Right atrium auricular region (tissue), 2 donors: ENCODE results near the gene ACTR3C. TPM values are rescaled to one million over a fixed set of nuclear protein-coding genes. Genes with fewer than 3 reads are reported as not detected.
"Not testable (repeated sequence)": the region's sequence is repeated elsewhere in the genome, so short reads cannot be mapped to it uniquely, and the experiment has no call there.

ENCODE experiments used
- DNase-seq: peaks from one replicate; pipeline ENCODE4 v3.0.0-alpha.2; 2019; ENCODE audit warnings: low spot score
- H3K27ac ChIP-seq, 2 donors: fragments of 200-600 bp; sonication (generic); 1 replicate in 1 of 2; 2 replicates in 1 of 2; pipeline ENCODE4 v1.5.1; 2016 to 2019
- H3K27me3 ChIP-seq, 2 donors: fragments of 200-600 bp; sonication (generic); one replicate each; pipeline versions ENCODE4 v1.5.1 to v1.6.0; 2017 to 2019
- H3K36me3 ChIP-seq: fragments of 200-600 bp; sonication (generic); one replicate; pipeline ENCODE4 v1.5.1; 2016
- H3K4me1 ChIP-seq, 2 donors: fragments of 200-600 bp; sonication (generic); one replicate each; pipeline versions ENCODE4 v1.5.1 to v1.6.0; 2017 to 2019
- H3K4me3 ChIP-seq, 2 donors: fragments of 200-600 bp; sonication (generic); 1 replicate in 1 of 2; 2 replicates in 1 of 2; pipeline ENCODE4 v1.5.1; 2017 to 2019; ENCODE audit warnings: mild to moderate bottlenecking in 1 of 2, moderate library complexity in 1 of 2
- H3K9me3 ChIP-seq, 2 donors: fragments of 200-600 bp; sonication (generic); one replicate each; pipeline ENCODE4 v1.5.1; 2019
- total RNA-seq, 2 donors: library from RNA; depleted of rRNA; stranded (reverse); fragments of >200 nt; gene quantifications; one replicate each; pipeline ENCODE4 v1.1.0, GENCODE V29; 2016
- TF ChIP-seq, protein P1 (sequence below), 2 donors: fragments of 200-600 bp; sonication (generic); IDR thresholded peaks; one replicate each; pipeline ENCODE4 v1.5.1; 2019; ENCODE audit warnings: antibody characterized with exemption in 2 of 2

ACTR3C gene
- total RNA-seq, 2 donors from 2014 or later, result 3.2 to 4.1 TPM

DNA sequence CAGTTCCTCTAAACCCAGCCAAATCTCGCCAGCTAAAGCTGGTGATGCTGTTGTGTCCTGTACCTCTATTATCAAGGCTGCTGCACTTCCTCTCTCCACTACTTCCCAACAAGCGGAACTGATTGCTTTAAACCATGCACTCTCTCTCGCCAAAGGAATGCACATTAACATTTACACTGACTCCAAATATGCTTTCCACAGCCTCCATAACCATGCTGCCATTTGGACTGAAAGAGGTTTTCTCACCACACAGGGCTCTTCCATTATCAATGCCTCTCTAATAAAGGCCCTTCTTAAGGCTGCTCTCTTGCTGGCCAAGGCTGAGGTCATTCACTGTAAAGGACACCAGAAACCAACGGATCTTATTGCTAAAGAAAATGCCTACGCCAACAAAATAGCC lies 11.6 kb downstream of the ACTR3C start:
- H3K27me3 ChIP-seq, result no peaks in the 10 kb centered on the region
- H3K27ac ChIP-seq, result no peak overlapping the region
- no peak for DNase-seq
- no peaks in the 10 kb centered on the region for H3K4me1 ChIP-seq
- no peaks in the 10 kb centered on the region for H3K9me3 ChIP-seq
- TF ChIP-seq, protein P1, sequence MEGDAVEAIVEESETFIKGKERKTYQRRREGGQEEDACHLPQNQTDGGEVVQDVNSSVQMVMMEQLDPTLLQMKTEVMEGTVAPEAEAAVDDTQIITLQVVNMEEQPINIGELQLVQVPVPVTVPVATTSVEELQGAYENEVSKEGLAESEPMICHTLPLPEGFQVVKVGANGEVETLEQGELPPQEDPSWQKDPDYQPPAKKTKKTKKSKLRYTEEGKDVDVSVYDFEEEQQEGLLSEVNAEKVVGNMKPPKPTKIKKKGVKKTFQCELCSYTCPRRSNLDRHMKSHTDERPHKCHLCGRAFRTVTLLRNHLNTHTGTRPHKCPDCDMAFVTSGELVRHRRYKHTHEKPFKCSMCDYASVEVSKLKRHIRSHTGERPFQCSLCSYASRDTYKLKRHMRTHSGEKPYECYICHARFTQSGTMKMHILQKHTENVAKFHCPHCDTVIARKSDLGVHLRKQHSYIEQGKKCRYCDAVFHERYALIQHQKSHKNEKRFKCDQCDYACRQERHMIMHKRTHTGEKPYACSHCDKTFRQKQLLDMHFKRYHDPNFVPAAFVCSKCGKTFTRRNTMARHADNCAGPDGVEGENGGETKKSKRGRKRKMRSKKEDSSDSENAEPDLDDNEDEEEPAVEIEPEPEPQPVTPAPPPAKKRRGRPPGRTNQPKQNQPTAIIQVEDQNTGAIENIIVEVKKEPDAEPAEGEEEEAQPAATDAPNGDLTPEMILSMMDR (IDR thresholded peaks at IDR 0.05), result no peak
- H3K4me3 ChIP-seq, result no peak overlapping the region
- no peaks in the 10 kb centered on the region for H3K36me3 ChIP-seq

DNA sequence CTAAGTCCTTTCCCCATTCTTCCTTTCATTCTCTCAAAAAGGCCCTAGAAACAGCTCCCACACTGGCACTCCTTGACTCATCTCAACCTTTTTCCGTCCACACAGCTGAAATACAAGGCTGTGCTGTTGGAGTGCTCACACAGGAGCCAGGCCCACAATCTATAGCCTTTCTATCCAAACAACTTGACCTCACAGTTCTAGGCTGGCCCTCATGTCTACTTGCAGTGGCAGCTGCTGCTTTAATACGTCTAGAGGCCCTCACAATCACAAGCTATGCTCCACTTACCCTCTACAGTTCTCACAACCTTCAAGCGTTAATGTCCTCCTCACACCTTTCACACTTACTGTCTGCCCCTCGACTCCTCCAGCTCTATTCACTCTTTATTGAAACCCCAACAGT lies 12.2 kb downstream of the ACTR3C start:
- no peak for DNase-seq
- no peaks in the 10 kb centered on the region for H3K36me3 ChIP-seq
- no peaks in the 10 kb centered on the region for H3K4me1 ChIP-seq
- no peaks in the 10 kb centered on the region for H3K9me3 ChIP-seq
- TF ChIP-seq, protein P1 (IDR thresholded peaks at IDR 0.05), result no peak
- no peak overlapping the region for H3K27ac ChIP-seq
- no peak overlapping the region for H3K4me3 ChIP-seq
- no peaks in the 10 kb centered on the region for H3K27me3 ChIP-seq

DNA sequence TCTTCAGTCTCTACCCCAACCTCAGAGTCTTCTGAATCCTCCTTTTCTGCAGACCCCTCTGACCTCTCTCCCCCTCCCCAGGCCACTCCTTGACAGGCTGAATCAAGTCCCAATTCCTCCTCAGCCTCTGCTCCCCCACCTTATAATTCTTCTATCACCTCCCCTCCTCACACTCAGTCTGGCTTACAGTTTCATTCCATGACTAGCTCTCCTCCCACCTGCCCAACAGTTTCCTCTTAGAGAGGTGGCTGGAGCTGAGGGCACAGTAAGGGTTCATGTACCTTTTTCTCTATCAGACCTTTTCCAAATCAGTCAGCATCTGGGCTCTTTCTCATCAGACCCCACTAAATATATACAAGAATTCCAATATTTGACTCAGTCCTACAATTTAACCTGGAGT lies 14.8 kb downstream of the ACTR3C start:
- Histone ChIP-seq H3K27ac (no peak overlapping the region), H3K4me3 (no peak overlapping the region), H3K27me3 (no peaks in the 10 kb centered on the region), H3K4me1 (no peaks in the 10 kb centered on the region), H3K9me3 (no peaks in the 10 kb centered on the region), H3K36me3 (no peaks in the 10 kb centered on the region)
- DNase-seq, result no peak
- TF ChIP-seq, protein P1 (IDR thresholded peaks at IDR 0.05), result no peak

DNA sequence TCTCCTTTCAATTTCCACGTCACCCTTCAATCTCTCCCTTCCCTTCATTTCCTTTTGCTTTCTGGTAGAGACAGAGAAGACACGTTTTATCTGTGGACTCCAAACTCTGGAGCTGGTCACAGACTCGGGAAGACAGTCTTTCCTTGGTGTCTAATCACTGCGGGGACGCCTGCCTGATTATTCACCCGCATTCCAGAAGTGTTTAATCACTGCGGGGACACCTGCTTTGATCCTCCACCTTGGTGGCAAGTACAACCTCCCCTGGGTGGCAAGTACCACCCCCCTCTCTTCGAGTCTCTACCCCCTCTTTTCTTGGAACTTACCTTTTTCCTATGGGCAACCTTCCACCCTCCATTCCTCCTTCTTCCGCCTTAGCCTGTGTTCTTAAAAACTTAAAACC lies 15.4 kb downstream of the ACTR3C start:
- H3K27me3 ChIP-seq, result no peaks in the 10 kb centered on the region
- H3K36me3 ChIP-seq, result no peaks in the 10 kb centered on the region
- no peaks in the 10 kb centered on the region for H3K4me1 ChIP-seq
- H3K9me3 ChIP-seq, result no peaks in the 10 kb centered on the region
- TF ChIP-seq, protein P1 (IDR thresholded peaks at IDR 0.05), result no peak
- H3K27ac ChIP-seq, result no peak overlapping the region
- no peak overlapping the region for H3K4me3 ChIP-seq
- no peak for DNase-seq

DNA sequence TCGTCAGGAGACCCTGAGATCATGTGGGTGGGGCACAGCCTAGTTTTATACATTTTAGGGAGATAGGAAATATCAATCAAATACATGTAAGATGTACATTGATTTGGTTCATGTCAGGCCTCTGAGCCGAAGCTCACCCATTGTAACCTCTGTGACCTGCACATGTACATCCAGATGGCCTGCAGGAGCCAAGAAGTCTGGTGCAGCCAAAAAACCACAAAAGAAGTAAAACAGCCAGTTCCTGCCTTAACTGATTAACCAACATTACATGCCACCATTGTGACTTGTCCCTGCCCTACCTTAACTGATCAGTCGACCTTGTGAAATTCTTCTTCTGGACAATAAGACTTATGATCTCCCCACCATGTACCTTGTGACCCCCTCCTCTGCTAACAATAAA lies 16.2 kb downstream of the ACTR3C start:
- no peaks in the 10 kb centered on the region for H3K9me3 ChIP-seq
- TF ChIP-seq, protein P1 (IDR thresholded peaks at IDR 0.05), result no peak

DNA sequence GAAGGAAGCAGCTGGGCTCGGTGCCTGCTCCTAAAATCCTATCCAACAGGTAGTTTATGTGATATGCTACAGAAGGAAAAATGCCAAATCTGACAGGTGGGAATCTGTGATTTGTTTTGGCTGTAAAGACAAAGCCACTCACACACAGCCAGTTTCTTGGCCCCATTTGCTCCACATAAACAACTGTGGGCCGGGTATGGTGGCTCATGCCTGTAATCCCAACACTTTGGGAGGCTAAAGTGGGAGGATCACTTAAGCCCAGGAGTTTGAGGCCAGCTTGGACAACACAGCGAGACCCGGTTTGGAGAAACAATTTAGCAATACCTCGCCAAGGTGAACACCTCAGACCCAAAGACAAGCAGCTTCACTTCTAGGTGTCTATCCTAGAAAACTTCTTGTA lies 17.0 kb downstream of the ACTR3C start:
- not testable (repeated sequence) for H3K9me3 ChIP-seq, H3K27me3 ChIP-seq, H3K36me3 ChIP-seq, H3K4me1 ChIP-seq, H3K27ac ChIP-seq, H3K4me3 ChIP-seq, DNase-seq

More for the DNA sequence above, 16.2 kb downstream of the ACTR3C start:
- no peak overlapping the region for H3K4me3 ChIP-seq
- no peaks in the 10 kb centered on the region for H3K27me3 ChIP-seq
- DNase-seq, result no peak
- no peaks in the 10 kb centered on the region for H3K4me1 ChIP-seq
- no peak overlapping the region for H3K27ac ChIP-seq
- H3K36me3 ChIP-seq, result no peaks in the 10 kb centered on the region

DNA sequence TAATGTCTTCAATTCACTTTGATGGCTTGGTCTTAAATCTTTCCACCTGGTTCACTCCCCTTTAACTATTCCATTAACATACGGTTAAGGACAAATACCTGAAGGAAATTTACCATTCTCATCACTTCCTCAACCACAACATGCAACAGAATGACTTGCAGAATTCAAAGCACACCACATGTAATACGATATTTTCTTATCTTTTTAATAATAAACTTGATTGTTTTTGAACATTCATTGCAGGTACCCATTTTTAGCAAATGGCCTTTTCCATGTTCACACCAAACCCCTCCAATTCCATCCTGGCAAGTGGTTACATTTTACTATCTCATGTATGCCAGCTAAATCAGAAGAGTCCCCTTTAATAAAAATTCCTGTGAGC lies 17.5 kb downstream of the ACTR3C start:
- not testable (repeated sequence) for H3K9me3 ChIP-seq, H3K27ac ChIP-seq, H3K4me3 ChIP-seq, DNase-seq, H3K4me1 ChIP-seq, H3K36me3 ChIP-seq, H3K27me3 ChIP-seq

DNA sequence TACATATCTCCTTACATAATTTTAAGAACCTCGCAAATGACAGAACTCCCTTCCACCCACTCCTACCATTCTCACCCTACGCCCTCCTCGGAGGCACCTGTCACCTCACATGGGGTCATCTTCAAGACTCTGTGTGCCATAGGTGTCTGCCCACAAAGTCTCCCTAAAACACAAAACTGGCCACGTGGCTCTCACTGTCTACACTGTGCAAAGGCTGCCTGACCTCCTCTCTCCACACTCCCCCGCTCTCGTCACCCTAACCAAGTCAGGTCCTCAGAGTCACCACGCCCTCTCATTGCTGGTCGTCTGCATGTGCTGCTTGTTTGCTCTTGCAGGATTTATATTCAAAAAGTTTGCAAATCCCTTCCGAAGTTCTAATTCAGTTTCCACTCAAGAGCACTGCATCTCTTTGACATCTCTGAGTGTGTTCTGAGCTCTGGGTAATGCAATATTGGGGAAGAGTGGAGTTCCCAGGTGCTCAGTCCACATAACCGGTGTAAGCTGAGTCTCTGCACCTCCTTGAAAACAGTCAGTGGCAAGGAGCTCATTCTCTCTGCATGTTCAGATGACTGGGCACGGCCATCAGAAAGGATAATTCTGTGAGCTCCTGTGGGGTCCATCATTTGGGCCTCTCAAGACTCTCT lies 18.0 kb downstream of the ACTR3C start:
- not testable (repeated sequence) for H3K36me3 ChIP-seq, H3K9me3 ChIP-seq, H3K27ac ChIP-seq, H3K4me3 ChIP-seq, H3K4me1 ChIP-seq, H3K27me3 ChIP-seq, DNase-seq

DNA sequence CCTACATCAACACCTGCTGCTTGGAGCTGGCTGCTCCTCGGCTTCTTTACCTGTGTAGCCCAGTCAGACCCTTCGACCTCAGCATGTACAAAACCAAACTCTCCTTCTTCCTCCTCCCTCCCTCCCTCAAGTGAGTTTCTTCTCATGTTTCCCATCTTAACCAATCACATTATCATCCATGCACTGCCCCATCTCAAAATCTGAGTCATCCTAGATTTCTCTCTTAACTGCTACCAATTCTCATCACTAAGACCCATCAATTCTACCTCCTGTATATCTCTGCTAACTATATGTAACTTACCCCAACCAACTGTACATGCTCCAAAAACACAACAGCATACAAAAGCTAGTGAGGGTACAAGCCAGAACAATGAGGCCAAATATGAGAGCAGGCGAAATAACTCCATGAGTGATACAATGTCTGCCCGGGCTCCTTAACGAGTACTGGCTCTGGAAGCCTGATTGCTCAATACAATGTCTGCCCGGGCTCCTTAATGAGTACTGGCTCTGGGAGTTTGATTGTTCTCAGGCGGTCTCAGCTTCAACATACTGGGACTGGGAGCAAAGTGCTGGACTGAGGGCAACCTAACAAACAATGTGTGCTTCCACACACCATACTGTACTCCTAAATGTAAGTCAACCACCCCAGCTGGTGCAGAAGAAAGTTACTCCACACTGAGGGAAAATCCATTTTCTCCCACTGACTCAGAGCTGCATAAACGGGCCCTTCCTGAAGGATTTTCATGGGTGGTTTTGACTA lies 18.7 kb downstream of the ACTR3C start:
- H3K27ac ChIP-seq, H3K4me3 ChIP-seq, DNase-seq, H3K9me3 ChIP-seq, H3K27me3 ChIP-seq, H3K4me1 ChIP-seq, H3K36me3 ChIP-seq: not testable (repeated sequence)

DNA sequence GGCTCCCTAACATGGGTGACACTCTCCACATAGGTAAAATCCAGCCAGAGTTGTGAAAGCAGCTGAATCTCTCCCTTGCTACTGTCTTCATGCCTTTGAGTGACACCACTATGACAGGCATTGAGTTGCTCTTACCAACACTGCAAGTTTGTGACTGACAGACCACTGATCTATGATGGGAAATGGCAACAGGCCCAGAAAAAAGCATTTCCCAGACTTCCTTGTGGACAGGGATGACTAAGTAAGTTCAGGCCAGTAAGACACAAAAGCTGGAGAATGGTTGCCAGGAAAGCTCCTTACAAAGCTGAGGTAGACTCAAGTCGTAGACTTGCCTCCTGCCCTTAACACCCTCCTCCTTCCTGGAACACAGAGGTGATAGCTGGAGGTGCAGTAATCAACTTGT lies 20.4 kb downstream of the ACTR3C start:
- H3K9me3 ChIP-seq, H3K4me3 ChIP-seq, DNase-seq, H3K4me1 ChIP-seq, H3K27me3 ChIP-seq, H3K27ac ChIP-seq, H3K36me3 ChIP-seq: not testable (repeated sequence)
